PFSK-1 (cell line): Measurements from ENCODE around the gene NEURL1B.

ENCODE experiments used
- POLR2AphosphoS5 ChIP-seq: IDR thresholded peaks from 2 replicates; pipeline ENCODE4 v1.6.1; 2012; ENCODE audit warnings: low read depth, mild to moderate bottlenecking, control low read depth, low read length, moderate library complexity
- TAF1 ChIP-seq: IDR thresholded peaks from 2 replicates; pipeline ENCODE4 v1.6.1; 2012; ENCODE audit warnings: low read length, control low read depth, borderline replicate concordance; ENCODE audit not compliant: insufficient read depth

DNA sequence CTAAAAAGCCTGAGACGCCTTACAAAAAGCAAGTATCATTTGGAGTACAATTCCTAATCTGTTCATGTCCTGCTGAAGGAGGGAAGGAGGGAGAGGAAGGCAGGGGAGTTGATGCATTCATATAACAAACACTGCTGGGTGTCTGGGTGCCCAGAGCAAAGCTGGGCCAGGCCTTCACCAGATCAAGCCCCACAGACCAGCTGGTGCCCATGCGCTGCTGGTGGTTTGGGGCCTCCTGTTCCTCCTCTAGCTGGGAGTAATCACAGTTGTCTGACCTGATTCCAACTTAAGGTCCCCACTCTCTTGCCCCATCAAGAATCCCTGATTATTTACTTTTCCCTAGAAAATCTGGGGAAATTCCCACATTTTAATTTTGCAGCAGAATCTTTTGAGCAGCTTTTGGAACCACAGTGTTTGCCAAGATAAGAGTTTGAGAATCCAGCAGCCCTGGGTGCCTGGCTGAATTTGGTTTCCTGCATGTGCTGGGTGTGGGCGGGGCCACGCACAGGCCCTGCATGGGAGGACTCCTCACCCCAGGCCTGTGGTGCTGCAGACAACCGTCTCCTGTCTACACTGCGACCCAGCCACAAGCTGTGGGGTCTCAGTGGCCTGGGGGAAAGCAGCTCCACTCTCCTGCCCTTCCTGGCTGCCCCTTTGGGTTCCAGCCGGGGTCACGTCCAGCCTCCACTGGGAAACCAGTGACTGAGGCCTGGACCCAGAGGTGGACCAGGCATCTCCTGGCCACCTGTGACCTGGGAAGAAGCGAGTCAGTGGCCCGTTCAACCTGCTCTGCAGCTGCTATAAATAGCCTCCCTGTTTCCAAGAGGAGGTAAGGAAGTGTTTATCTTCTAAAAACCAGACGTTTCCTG is 47.5 kb downstream of the NEURL1B start:
- no peak for TF ChIP-seq POLR2AphosphoS5
- no peak for TF ChIP-seq TAF1
